Activated CD4-positive, CD25-positive, alpha-beta regulatory T cell treated with anti-CD3 and anti-CD28 coated beads, Interleukin-2, amount 50 U/mL, for 24 hours (primary cell): ENCODE measurements around the gene ZFP36L1.

Source experiments
- ATAC-seq, 2 donors: fragments of 150-1000 bp; cut with Tn5 transposase; one replicate each; pipeline ENCODE4 v1.10.0; 2021; ENCODE audit warnings: mild to moderate bottlenecking in 1 of 2, moderate library complexity in 1 of 2

Gene ZFP36L1

GRCh38 chr14:68792979-68793733 lies at the start of gene ZFP36L1:
ZFP36L1 (minus strand) TSS chr14:68793067; CDS start chr14:68792938, 129 bp downstream.
- peak; percentile 10 to 20 for ATAC-seq

- ATAC-seq, result no peak
Observed at GRCh38 chr14:68842298-68842697, 49.4 kb upstream of the ZFP36L1 start.

- peak in 1 of 2 donors; percentile 8 for ATAC-seq
Observed at GRCh38 chr14:68841016-68841809, 48.3 kb upstream of the ZFP36L1 start.

GRCh38 chr14:68840454-68840853 lies 47.6 kb upstream of the ZFP36L1 start:
- ATAC-seq, result peak; percentile 74 to 80

GRCh38 chr14:68836082-68836481 lies 43.2 kb upstream of the ZFP36L1 start:
- no peak for ATAC-seq

GRCh38 chr14:68834816-68835215 lies 41.9 kb upstream of the ZFP36L1 start:
- no peak for ATAC-seq

GRCh38 chr14:68828698-68829097 lies 35.8 kb upstream of the ZFP36L1 start:
- no peak for ATAC-seq

- ATAC-seq, result no peak
Observed at GRCh38 chr14:68825729-68826128, 32.9 kb upstream of the ZFP36L1 start.

- no peak for ATAC-seq
Observed at GRCh38 chr14:68824517-68825347, 31.9 kb upstream of the ZFP36L1 start.

GRCh38 chr14:68824207-68824516 lies 31.3 kb upstream of the ZFP36L1 start:
- no peak for ATAC-seq

GRCh38 chr14:68823434-68824206 lies 30.8 kb upstream of the ZFP36L1 start:
- ATAC-seq, result no peak

GRCh38 chr14:68822926-68823325 lies 30.1 kb upstream of the ZFP36L1 start:
- ATAC-seq, result no peak

- ATAC-seq, result peak; percentile 70 to 76
Observed at GRCh38 chr14:68822132-68822651, 29.3 kb upstream of the ZFP36L1 start.

GRCh38 chr14:68820999-68821683 lies 28.3 kb upstream of the ZFP36L1 start:
- no peak for ATAC-seq

GRCh38 chr14:68820536-68820935 lies 27.7 kb upstream of the ZFP36L1 start:
- ATAC-seq, result no peak

GRCh38 chr14:68820119-68820518 lies 27.3 kb upstream of the ZFP36L1 start:
- no peak for ATAC-seq

GRCh38 chr14:68819260-68819691 lies 26.4 kb upstream of the ZFP36L1 start:
- ATAC-seq, result peak in 1 of 2 donors; percentile 17

GRCh38 chr14:68817506-68818212 lies 24.8 kb upstream of the ZFP36L1 start:
- no peak for ATAC-seq

GRCh38 chr14:68816943-68817430 lies 24.1 kb upstream of the ZFP36L1 start:
- ATAC-seq, result no peak

GRCh38 chr14:68816183-68816942 lies 23.5 kb upstream of the ZFP36L1 start:
- peak; percentile 82 for ATAC-seq
